HCT116 (cell line): ENCODE measurements around the gene TMEM176B. TPM values are rescaled to one million over a fixed set of nuclear protein-coding genes. Genes with fewer than 3 reads are reported as not detected.

Source experiments
- ATAC-seq: fragments of 200-7000 bp; cut with Tn5 transposase; 2 replicates; pipeline ENCODE4 v1.9.1; 2020; ENCODE audit warnings: mild to moderate bottlenecking, moderate library complexity
- BruUV-seq: library from RNA; stranded (reverse); fragments of 400-500 nt; replicated peaks from 2 replicates; lab custom pipeline; 2021; lab: Mats Ljungman, UMichigan
- CTCF ChIA-PET: fragments of 300-600 bp; sonication (Branson Sonifier 250); formaldehyde crosslinking; loops from one replicate; lab custom pipeline; 2021; ENCODE audit warnings: antibody characterized with exemption; lab: Charles Lee
- POLR2A ChIA-PET: fragments of 300-600, 350-600 bp; sonication (Branson Sonifier 250); formaldehyde crosslinking; loops from one replicate; lab custom pipeline; 2021; ENCODE audit warnings: antibody characterized with exemption; lab: Charles Lee
- RAD21 ChIA-PET, 2 experiments: fragments of 300-600 bp; sonication (Branson Sonifier 250); formaldehyde crosslinking; loops; one replicate each; lab custom pipeline; 2023; ENCODE audit warnings: low total read pairs in 2 of 2; ENCODE audit not compliant: uncharacterized antibody in 2 of 2, unreplicated experiment in 2 of 2, low non-redundant PET in 1 of 2; lab: Charles Lee
- DNase-seq: peaks from one replicate; pipeline ENCODE4 v3.0.0-alpha.2; 2010; ENCODE audit warnings: low read depth, low spot score
- H2AFZ ChIP-seq: fragments of 200-600 bp; shearing (Covaris generic), sonication (generic); 2 replicates; pipeline ENCODE4 v1.6.1; 2017; ENCODE audit warnings: low read depth, mixed run types, mixed read lengths, antibody characterized with exemption, low read length; ENCODE audit not compliant: poor library complexity, severe bottlenecking
- H3K27ac ChIP-seq: 2 replicates; pipeline ENCODE4 v1.5.1; 2012; ENCODE audit warnings: low read depth, low read length
- H3K27me3 ChIP-seq: fragments of 200-600 bp; sonication (generic); 2 replicates; pipeline ENCODE4 v1.6.1; 2016; ENCODE audit warnings: mixed run types, low read length, mixed read lengths; ENCODE audit not compliant: insufficient read depth
- H3K36me3 ChIP-seq, 2 experiments: fragments of 200-500 bp in 1 of 2; fragments of 200-600 bp in 1 of 2; sonication (Bioruptor generic) in 1 of 2; sonication (generic) in 1 of 2; 2 replicates each; pipeline versions ENCODE4 v1.5.1 to v1.6.1; 2014 to 2016; ENCODE audit warnings: low read length in 2 of 2, inconsistent platforms in 1 of 2, mixed read lengths in 1 of 2, mixed run types in 1 of 2; ENCODE audit not compliant: insufficient read depth in 2 of 2, control insufficient read depth in 1 of 2
- H3K4me1 ChIP-seq, 2 experiments: fragments of 200-600 bp in 1 of 2; sonication (generic) in 1 of 2; 2 replicates each; pipeline versions ENCODE4 v1.5.1 to v1.6.1; 2012 to 2017; ENCODE audit warnings: low read length in 2 of 2, inconsistent platforms in 1 of 2, mild to moderate bottlenecking in 1 of 2, mixed read lengths in 1 of 2, mixed run types in 1 of 2, moderate library complexity in 1 of 2; ENCODE audit not compliant: insufficient read depth in 2 of 2, control insufficient read depth in 1 of 2
- H3K4me2 ChIP-seq: fragments of 200-600 bp; sonication (generic); 2 replicates; pipeline ENCODE4 v1.6.1; 2017; ENCODE audit warnings: mixed run types, low read length, mixed read lengths
- H3K4me3 ChIP-seq, 2 experiments: fragments of 200-600 bp in 1 of 2; sonication (generic) in 1 of 2; replicated peaks in 1 of 2; 2 replicates each; pipeline ENCODE4 v1.5.1; 2011 to 2016; ENCODE audit warnings: low read length in 2 of 2, control low read depth in 1 of 2, low read depth in 1 of 2, mild to moderate bottlenecking in 1 of 2, mixed read lengths in 1 of 2, mixed run types in 1 of 2
- H3K79me2 ChIP-seq: fragments of 200-600 bp; sonication (generic); 2 replicates; pipeline ENCODE4 v1.6.1; 2017; ENCODE audit warnings: mild to moderate bottlenecking, mixed run types, low read length, moderate library complexity, mixed read lengths; ENCODE audit not compliant: insufficient read depth
- H3K9ac ChIP-seq: fragments of 200-600 bp; sonication (generic); 2 replicates; pipeline ENCODE4 v1.6.1; 2016; ENCODE audit warnings: low read length, mixed read lengths
- H3K9me2 ChIP-seq: fragments of 200-600 bp; sonication (generic), shearing (Covaris generic); 2 replicates; pipeline ENCODE4 v1.6.1; 2017; ENCODE audit warnings: mixed run types, mild to moderate bottlenecking, moderate library complexity; ENCODE audit not compliant: insufficient read depth
- H3K9me3 ChIP-seq, 2 experiments: fragments of 200-500 bp in 1 of 2; fragments of 200-600 bp in 1 of 2; sonication (Bioruptor generic) in 1 of 2; sonication (generic) in 1 of 2; 2 replicates each; pipeline ENCODE4 v1.6.1; 2014 to 2017; ENCODE audit warnings: low read length in 2 of 2, mixed read lengths in 2 of 2, inconsistent platforms in 1 of 2, low read depth in 1 of 2, mild to moderate bottlenecking in 1 of 2, mixed run types in 1 of 2, moderate library complexity in 1 of 2; ENCODE audit not compliant: control insufficient read depth in 1 of 2, insufficient read depth in 1 of 2
- H4K20me1 ChIP-seq: fragments of 200-600 bp; sonication (generic), shearing (Covaris generic); 2 replicates; pipeline ENCODE4 v1.6.1; 2017; ENCODE audit warnings: mixed run types, mild to moderate bottlenecking, moderate library complexity; ENCODE audit not compliant: insufficient read depth
- JUND ChIP-seq: IDR thresholded peaks from 2 replicates; pipeline ENCODE4 v1.6.1; 2012
- POLR2AphosphoS5 ChIP-seq: IDR thresholded peaks from 2 replicates; pipeline ENCODE4 v1.6.1; 2011; ENCODE audit warnings: mild to moderate bottlenecking, low read depth, low read length, moderate library complexity
- SRF ChIP-seq: IDR thresholded peaks from 2 replicates; pipeline ENCODE4 v1.6.1; 2012; ENCODE audit warnings: low read depth
- ZFX ChIP-seq: fragments of 450-650 bp; IDR thresholded peaks from 2 replicates; pipeline ENCODE4 v1.6.1; 2017
- intact Hi-C: fragments of 100-400 bp; cut with micrococcal nuclease; formaldehyde crosslinking; loops from 2 replicates; pipeline ENCODE4 v1.10.0; 2022
- total RNA-seq: library from RNA; stranded (reverse); gene quantifications from one replicate; pipeline ENCODE4 v1.2.1, GENCODE V29; 2021; ENCODE audit not compliant: unreplicated experiment
- TF ChIP-seq, protein P1 (sequence below): IDR thresholded peaks from 2 replicates; pipeline ENCODE4 v1.6.1; 2011; ENCODE audit warnings: mild to moderate bottlenecking, low read length, moderate library complexity; ENCODE audit not compliant: insufficient replicate concordance; ENCODE audit errors: extremely low read depth

The TMEM176B gene
- total RNA-seq, 1 experiment from 2014 or later, result 0.42 TPM

DNA sequence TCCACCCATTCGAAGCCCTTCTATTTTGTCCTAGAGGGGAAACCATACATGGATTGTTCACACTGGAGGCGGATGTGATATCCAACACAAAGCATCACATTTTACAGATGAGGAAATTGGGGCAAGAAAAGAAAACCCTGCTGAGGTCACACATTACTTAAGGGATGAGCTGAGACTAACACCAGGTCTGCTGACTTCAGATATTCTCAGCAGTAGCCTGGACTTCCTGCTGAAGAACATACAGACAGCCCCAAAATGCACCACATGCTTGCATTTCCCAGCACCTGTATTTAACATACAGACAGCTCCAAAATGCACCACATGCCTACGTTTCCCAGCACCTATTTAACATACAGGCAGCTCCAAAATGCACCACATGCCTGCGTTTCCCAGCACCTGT is 51.8 kb downstream of the TMEM176B start:
- no peaks in the 10 kb centered on the region for H3K9me3 ChIP-seq
- intact Hi-C loops, result no loop called here
- H3K36me3 ChIP-seq, result no peaks in the 10 kb centered on the region
- H3K79me2 ChIP-seq, result no peaks in the 10 kb centered on the region
- H3K9ac ChIP-seq, result no peak overlapping the region
- no peaks in the 10 kb centered on the region for H3K4me1 ChIP-seq
- no peak overlapping the region for H3K4me2 ChIP-seq
- H2AFZ ChIP-seq, result no peak overlapping the region
- no peak overlapping the region for H3K27ac ChIP-seq
- H3K9me2 ChIP-seq, result no peaks in the 10 kb centered on the region
- CTCF ChIA-PET, result no interaction called here
- RAD21 ChIA-PET, result no interaction called here
- ATAC-seq, result no peak
- H3K27me3 ChIP-seq, result peaks cover 37% of the 10 kb centered on the region
- H4K20me1 ChIP-seq, result no peaks in the 10 kb centered on the region
- H3K4me3 ChIP-seq, result no peak overlapping the region
- POLR2A ChIA-PET, result no interaction called here
- TF ChIP-seq SRF (no peak), POLR2AphosphoS5 (no peak), ZFX (no peak), JUND (no peak)
- TF ChIP-seq, protein P1, sequence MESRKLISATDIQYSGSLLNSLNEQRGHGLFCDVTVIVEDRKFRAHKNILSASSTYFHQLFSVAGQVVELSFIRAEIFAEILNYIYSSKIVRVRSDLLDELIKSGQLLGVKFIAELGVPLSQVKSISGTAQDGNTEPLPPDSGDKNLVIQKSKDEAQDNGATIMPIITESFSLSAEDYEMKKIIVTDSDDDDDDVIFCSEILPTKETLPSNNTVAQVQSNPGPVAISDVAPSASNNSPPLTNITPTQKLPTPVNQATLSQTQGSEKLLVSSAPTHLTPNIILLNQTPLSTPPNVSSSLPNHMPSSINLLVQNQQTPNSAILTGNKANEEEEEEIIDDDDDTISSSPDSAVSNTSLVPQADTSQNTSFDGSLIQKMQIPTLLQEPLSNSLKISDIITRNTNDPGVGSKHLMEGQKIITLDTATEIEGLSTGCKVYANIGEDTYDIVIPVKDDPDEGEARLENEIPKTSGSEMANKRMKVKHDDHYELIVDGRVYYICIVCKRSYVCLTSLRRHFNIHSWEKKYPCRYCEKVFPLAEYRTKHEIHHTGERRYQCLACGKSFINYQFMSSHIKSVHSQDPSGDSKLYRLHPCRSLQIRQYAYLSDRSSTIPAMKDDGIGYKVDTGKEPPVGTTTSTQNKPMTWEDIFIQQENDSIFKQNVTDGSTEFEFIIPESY, result no peak
- BruUV-seq, result no TSS peak
- DNase-seq, result no peak

DNA sequence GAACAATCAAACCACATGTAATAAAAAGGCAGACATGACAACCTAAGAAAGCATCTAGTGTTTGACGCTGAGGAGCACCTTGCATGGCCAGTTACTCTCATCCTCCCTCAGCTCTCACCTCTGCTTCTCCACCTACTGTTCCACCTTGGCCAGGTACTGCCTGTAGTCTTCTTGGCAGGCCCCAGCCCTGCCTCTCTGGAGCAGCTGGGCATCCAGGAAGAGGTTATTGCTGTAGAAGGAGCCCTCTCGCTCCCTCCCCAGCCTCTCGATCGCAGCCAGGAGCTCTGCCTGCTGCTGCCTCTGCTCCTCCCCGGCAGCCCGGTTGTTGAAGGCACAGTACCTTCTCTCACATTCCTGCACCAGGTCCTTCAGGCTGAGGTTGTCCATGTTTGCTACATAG is 53.2 kb downstream of the TMEM176B start:
- Histone ChIP-seq H3K9me2 (no peaks in the 10 kb centered on the region), H3K9me3 (no peaks in the 10 kb centered on the region), H2AFZ (no peak overlapping the region), H3K27ac (no peak overlapping the region), H3K27me3 (peaks cover 44% of the 10 kb centered on the region), H3K4me1 (no peaks in the 10 kb centered on the region), H3K9ac (no peak overlapping the region), H3K4me3 (no peak overlapping the region), H4K20me1 (no peaks in the 10 kb centered on the region), H3K79me2 (no peaks in the 10 kb centered on the region), H3K36me3 (no peaks in the 10 kb centered on the region), H3K4me2 (no peak overlapping the region)
- ChIA-PET RAD21 (no interaction called here), POLR2A (no interaction called here), CTCF (no interaction called here)
- BruUV-seq, result no TSS peak
- intact Hi-C loops, result no loop called here
- no peak for ATAC-seq
- TF ChIP-seq JUND, result no peak
- no peak for DNase-seq
